GM12874 (cell line): ENCODE data around the gene MMP13.

Source experiments
- TF ChIP-seq, protein P1 (sequence below): IDR thresholded peaks from 2 replicates; pipeline ENCODE4 v1.5.1; 2011; ENCODE audit warnings: low read depth, mild to moderate bottlenecking, control low read depth, low read length, moderate library complexity; ENCODE audit not compliant: insufficient read depth

Gene MMP13

DNA sequence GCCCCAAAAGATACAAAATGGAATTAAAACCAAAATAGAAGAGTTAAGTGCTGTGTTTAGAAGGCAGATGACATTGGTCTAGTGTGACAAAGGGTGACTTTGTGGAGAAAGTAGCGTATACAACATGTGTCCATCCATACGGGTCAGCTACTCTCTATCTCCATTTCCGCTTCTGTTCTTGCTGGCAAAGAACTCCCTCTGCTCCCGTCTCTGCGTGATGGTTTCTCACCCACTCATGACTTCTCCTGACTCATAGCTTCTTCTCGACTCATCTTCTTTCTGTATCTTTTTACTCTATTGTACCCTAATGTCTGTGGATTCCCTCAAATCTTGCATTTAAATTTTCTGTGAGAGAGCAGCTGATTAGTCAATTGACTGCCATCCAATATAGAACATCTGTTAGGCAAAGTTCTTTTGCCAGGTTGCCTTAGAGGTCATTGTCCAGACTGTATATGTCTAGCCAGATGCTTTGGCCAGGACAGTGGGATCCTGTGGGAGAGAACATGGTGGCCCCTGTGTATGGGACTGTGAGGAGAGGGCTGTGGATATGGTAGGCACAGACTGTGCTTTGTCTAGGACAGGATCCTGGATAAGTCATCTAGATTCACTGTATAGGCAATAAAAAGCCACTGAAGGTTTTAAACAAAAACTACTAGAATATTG, 28.4 kb downstream of the MMP13 start:
- TF ChIP-seq, protein P1, sequence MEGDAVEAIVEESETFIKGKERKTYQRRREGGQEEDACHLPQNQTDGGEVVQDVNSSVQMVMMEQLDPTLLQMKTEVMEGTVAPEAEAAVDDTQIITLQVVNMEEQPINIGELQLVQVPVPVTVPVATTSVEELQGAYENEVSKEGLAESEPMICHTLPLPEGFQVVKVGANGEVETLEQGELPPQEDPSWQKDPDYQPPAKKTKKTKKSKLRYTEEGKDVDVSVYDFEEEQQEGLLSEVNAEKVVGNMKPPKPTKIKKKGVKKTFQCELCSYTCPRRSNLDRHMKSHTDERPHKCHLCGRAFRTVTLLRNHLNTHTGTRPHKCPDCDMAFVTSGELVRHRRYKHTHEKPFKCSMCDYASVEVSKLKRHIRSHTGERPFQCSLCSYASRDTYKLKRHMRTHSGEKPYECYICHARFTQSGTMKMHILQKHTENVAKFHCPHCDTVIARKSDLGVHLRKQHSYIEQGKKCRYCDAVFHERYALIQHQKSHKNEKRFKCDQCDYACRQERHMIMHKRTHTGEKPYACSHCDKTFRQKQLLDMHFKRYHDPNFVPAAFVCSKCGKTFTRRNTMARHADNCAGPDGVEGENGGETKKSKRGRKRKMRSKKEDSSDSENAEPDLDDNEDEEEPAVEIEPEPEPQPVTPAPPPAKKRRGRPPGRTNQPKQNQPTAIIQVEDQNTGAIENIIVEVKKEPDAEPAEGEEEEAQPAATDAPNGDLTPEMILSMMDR = no peak

DNA sequence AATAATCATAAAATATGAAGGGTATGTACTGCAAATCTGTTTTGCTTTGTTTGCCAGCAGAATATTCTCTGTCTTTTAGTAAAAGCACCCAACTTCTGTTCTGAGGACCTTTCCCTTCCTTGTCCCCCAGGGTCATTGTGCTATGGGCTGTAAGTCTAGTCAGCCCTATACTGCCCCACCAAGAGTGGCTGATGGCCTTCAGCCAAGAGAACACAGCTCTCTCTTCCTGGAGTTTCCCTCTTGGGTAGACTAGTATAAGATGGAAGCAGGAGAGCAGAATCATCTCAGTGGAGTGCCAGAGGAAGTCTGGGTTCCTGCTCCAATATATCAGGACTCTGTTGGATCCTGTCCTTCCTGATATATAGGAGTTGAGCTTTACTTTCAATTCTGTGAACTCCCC, 29.0 kb downstream of the MMP13 start:
- TF ChIP-seq, protein P1 = no peak

DNA sequence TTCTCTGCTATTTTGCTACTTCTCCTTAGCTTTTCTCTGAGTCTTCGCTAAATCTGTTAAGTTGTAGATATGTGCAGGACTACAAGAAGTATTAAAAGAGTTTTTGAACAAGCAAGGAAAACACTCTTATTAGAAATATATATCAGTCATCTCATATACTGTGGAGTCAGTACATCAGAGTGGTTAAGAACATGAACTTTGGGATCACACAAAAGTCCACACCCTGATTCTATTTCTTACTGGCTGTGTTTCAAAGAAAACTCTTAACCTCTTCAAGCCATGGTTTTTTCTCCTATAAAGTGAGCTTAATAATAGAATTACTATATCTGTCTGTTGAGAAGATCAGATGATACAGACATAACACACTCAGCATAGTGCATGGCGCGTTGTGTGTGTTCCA, 29.5 kb downstream of the MMP13 start:
- TF ChIP-seq, protein P1 = no peak

DNA sequence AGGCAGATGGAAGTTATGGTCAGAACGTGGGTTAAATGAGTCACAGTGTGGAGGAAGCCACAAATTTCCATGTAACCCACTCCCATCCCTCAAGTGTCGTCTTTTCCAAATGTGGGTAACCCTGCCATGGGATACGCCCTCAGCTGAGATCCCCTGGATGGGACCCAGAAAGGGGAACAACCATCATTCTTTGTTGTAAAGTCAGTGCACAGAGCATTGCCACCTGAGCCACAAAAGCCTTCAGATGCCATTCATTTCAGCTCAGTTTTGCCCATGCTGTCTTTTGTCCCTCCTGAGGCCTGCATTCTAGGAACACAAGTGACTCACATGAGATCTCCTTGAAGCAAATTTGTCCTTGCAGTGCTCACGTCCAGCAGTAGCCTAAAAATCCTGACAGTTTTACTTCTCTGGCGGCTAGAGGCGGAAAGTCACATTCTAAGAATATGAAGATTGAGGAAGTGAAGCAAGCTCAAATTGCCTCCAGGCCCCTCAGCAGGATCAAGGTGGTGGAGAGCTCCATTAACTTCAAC, 30.6 kb downstream of the MMP13 start:
- TF ChIP-seq, protein P1 = no peak

DNA sequence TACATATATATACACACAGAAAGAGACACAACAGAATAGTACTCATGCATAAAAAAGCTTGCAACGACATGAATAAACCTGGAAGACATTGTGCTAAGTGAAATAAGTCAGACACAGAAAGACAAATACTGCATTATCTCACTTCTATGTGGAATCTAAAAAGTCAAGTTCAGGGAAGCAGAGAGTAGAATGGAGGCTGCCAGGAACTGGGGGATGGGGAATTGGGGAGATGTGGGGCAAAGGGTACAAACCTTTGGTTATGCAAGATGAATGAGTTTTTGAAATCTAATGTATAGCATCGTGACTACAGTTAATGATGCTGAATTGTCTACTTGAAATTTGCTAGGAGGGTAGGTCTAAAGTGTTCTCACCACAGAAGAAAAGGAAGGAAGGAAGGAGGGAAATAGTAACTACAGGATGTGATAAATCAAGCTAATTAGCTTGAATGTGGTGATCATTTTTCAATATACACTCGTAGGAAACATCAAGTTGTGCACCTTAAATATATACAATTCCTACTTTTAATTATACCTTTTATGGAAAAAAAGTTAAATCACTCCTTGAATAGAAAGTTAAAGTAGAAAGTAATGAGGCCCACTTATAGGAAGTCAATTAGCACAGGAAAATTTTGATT, 33.8 kb downstream of the MMP13 start:
- TF ChIP-seq, protein P1 = no peak

DNA sequence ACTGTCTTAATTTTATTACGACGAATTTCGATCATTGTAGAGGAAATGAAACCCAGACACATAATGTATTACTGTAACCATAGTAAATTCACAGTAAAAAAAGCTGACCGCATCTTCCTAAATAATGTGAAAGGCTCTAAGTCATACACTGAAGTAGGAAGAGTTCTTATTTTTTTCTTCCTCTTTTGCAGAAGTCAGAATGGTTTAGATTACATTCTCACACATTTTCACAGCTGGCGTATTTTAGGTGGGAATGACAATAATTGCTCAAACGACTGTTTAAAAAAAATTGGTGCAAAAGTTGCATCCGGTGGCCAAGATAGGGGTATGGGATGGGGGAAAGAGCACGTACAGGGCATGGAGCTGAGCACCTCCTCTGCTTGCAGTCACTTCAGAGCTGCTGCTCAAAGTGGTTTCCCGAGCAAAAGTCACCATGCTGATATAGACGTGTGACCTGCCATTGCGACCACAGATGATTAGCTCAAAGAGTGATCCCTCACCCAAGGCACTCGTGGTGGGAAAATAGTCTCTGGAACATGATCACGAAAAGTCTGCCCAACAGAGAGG, 35.3 kb downstream of the MMP13 start:
- TF ChIP-seq, protein P1 = no peak

DNA sequence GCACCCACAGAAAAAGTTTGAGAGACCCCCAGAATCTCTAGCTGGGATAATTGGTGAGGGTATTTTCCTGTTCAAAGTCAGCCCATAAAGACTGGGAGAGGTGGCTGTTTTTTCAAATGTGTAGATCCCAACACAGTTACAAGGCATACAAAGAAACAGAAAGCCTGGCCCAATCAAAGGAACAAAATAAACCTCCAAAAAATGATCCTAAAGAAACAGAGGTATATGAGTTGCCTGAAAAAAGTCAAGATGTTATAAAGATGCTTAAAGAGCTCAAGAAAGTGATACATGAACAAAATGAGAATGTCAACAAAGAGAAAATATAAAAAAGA, 40.5 kb downstream of the MMP13 start:
- TF ChIP-seq, protein P1 = no peak
